Stimulated activated memory B cell treated with anti-CD40 and anti-IgM and Interleukin-4, amounts not matched to agents 10 μg/mL and 1 μg/mL and 100 μg/mL, for 72 hours (primary cell): Measurements from ENCODE around the gene C1orf50.

ENCODE experiments used
- ATAC-seq: fragments of 150-1000 bp; cut with Tn5 transposase; 2 replicates; pipeline ENCODE4 v1.10.0; 2021
- H3K27ac Mint-ChIP-seq: one replicate; pipeline ENCODE4 v1.8.0; 2022; ENCODE audit warnings: mild to moderate bottlenecking, mixed read lengths
- H3K27me3 Mint-ChIP-seq: one replicate; pipeline ENCODE4 v1.8.0; 2022; ENCODE audit warnings: mixed read lengths
- H3K36me3 Mint-ChIP-seq: one replicate; pipeline ENCODE4 v1.8.0; 2022; ENCODE audit warnings: mixed read lengths
- H3K4me1 Mint-ChIP-seq: one replicate; pipeline ENCODE4 v1.8.0; 2022; ENCODE audit warnings: mixed read lengths
- H3K4me3 Mint-ChIP-seq: one replicate; pipeline ENCODE4 v1.8.0; 2022; ENCODE audit warnings: mild to moderate bottlenecking, moderate library complexity, mixed read lengths
- H3K9me3 Mint-ChIP-seq: one replicate; pipeline ENCODE4 v1.8.0; 2022; ENCODE audit warnings: mixed read lengths

Gene C1orf50

GRCh38 chr1:42824481-42825035 is 57.5 kb downstream of the C1orf50 start:
- no peaks in the 10 kb centered on the region for H3K27me3 Mint-ChIP-seq
- H3K36me3 Mint-ChIP-seq: no peaks in the 10 kb centered on the region
- no peak overlapping the region for H3K27ac Mint-ChIP-seq
- H3K4me1 Mint-ChIP-seq: no peaks in the 10 kb centered on the region
- no peak for ATAC-seq
- H3K4me3 Mint-ChIP-seq: no peak overlapping the region
- no peaks in the 10 kb centered on the region for H3K9me3 Mint-ChIP-seq

GRCh38 chr1:42825036-42825851 is 58.2 kb downstream of the C1orf50 start:
- peaks cover 4% of the 10 kb centered on the region for H3K36me3 Mint-ChIP-seq
- ATAC-seq: no peak
- no peaks in the 10 kb centered on the region for H3K27me3 Mint-ChIP-seq
- no peak overlapping the region for H3K4me3 Mint-ChIP-seq
- no peak overlapping the region for H3K27ac Mint-ChIP-seq
- H3K4me1 Mint-ChIP-seq: no peaks in the 10 kb centered on the region
- H3K9me3 Mint-ChIP-seq: no peaks in the 10 kb centered on the region
